Measurements from ENCODE around the gene IL1R2. TPM values are rescaled to one million over a fixed set of nuclear protein-coding genes. Genes with fewer than 3 reads are reported as not detected.

Gene IL1R2
- total RNA-seq, 1 donor from 2014 or later, result 0.50 TPM

GRCh38 chr2:101976891-101977290, 14.9 kb upstream of the IL1R2 start:
- Histone ChIP-seq H3K36me3 (ENCODE audit: control insufficient read depth, insufficient read depth, low read length) (no peaks in the 10 kb centered on the region), H3K4me3 (ENCODE audit: low read depth, low read length) (no peak overlapping the region), H3K27me3 (ENCODE audit: control insufficient read depth, insufficient read depth, low read length) (no peaks in the 10 kb centered on the region)
- no peak for DNase-seq (ENCODE audit: low read depth)
- TF ChIP-seq CTCF (IDR thresholded peaks at IDR 0.05; ENCODE audit: insufficient read depth, low read length, poor library complexity, severe bottlenecking), result no peak

- no peak for DNase-seq (ENCODE audit: low read depth)
- no peaks in the 10 kb centered on the region for H3K27me3 ChIP-seq (ENCODE audit: control insufficient read depth, insufficient read depth, low read length)
- no peak overlapping the region for H3K4me3 ChIP-seq (ENCODE audit: low read depth, low read length)
- no peak for TF ChIP-seq CTCF (IDR thresholded peaks at IDR 0.05; ENCODE audit: insufficient read depth, low read length, poor library complexity, severe bottlenecking)
- H3K36me3 ChIP-seq (ENCODE audit: control insufficient read depth, insufficient read depth, low read length), result no peaks in the 10 kb centered on the region
These were observed 11.4 kb upstream of the IL1R2 start for GRCh38 chr2:101980368-101980767.

GRCh38 chr2:101981066-101981465, 10.7 kb upstream of the IL1R2 start:
- Histone ChIP-seq H3K36me3 (ENCODE audit: control insufficient read depth, insufficient read depth, low read length) (no peaks in the 10 kb centered on the region), H3K27me3 (ENCODE audit: control insufficient read depth, insufficient read depth, low read length) (no peaks in the 10 kb centered on the region), H3K4me3 (ENCODE audit: low read depth, low read length) (no peak overlapping the region)
- DNase-seq (ENCODE audit: low read depth), result no peak
- no peak for TF ChIP-seq CTCF (IDR thresholded peaks at IDR 0.05; ENCODE audit: insufficient read depth, low read length, poor library complexity, severe bottlenecking)

- no peak for DNase-seq (ENCODE audit: low read depth)
- no peaks in the 10 kb centered on the region for H3K27me3 ChIP-seq (ENCODE audit: control insufficient read depth, insufficient read depth, low read length)
- TF ChIP-seq CTCF (IDR thresholded peaks at IDR 0.05; ENCODE audit: insufficient read depth, low read length, poor library complexity, severe bottlenecking), result no peak
- no peak overlapping the region for H3K4me3 ChIP-seq (ENCODE audit: low read depth, low read length)
- H3K36me3 ChIP-seq (ENCODE audit: control insufficient read depth, insufficient read depth, low read length), result no peaks in the 10 kb centered on the region
These were observed 10.3 kb upstream of the IL1R2 start for GRCh38 chr2:101981504-101981903.

- TF ChIP-seq CTCF (IDR thresholded peaks at IDR 0.05; ENCODE audit: insufficient read depth, low read length, poor library complexity, severe bottlenecking), result no peak
- Histone ChIP-seq H3K4me3 (ENCODE audit: low read depth, low read length) (no peak overlapping the region), H3K27me3 (ENCODE audit: control insufficient read depth, insufficient read depth, low read length) (no peaks in the 10 kb centered on the region), H3K36me3 (ENCODE audit: control insufficient read depth, insufficient read depth, low read length) (no peaks in the 10 kb centered on the region)
- DNase-seq (ENCODE audit: low read depth), result no peak
These were observed 9.2 kb upstream of the IL1R2 start for GRCh38 chr2:101982495-101983029.

- DNase-seq (ENCODE audit: low read depth), result peak; percentile 90
- H3K36me3 ChIP-seq (ENCODE audit: control insufficient read depth, insufficient read depth, low read length), result no peaks in the 10 kb centered on the region
- TF ChIP-seq CTCF (IDR thresholded peaks at IDR 0.05; ENCODE audit: insufficient read depth, low read length, poor library complexity, severe bottlenecking), result no peak
- H3K4me3 ChIP-seq (ENCODE audit: low read depth, low read length), result no peak overlapping the region
- H3K27me3 ChIP-seq (ENCODE audit: control insufficient read depth, insufficient read depth, low read length), result no peaks in the 10 kb centered on the region
These were observed 8.3 kb upstream of the IL1R2 start for GRCh38 chr2:101983486-101983885.

Data from kidney epithelial cell (primary cell).